ENCODE measurements around the gene MYF5.

Gene MYF5

GRCh38 chr12:80707830-80708258, 8.9 kb upstream of the MYF5 start:
- DNase-seq (ENCODE audit: low read depth in 2 of 2): no peak

DNA sequence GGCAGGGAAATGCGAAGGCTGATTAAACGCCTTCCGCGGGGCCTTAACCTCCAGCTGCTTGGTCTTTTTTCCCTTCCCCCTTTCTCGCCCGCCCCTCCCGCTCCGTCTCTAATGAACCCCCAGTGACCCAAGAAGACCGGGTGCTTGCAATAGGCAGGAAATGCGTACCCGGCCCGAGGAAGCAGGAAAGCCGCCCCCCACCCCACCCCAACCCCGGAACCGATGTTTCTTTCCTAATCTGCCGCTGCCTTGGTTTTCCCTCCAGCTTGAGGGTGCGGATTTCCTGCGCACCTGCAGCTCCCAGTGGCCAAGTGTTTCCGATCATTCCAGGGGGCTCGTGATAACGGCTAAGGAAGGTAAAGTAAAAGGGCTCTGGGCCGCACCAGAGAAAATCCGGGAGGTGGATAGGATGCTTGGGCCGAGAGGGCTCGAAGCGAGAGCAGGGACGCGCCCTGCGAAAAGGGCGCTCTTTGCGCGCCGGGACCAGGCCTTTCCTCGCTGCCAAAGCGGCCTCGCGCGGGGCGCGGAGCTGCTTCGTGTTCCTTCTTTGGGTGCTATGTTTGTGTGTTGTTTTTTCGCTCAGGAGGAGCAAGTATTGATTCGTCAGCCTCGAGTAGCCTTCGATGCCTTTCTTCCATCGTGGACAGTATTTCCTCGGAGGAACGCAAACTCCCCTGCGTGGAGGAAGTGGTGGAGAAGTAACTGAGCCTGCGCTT, 8.3 kb upstream of the MYF5 start:
- DNase-seq (ENCODE audit: low read depth in 2 of 2): no peak

- DNase-seq (ENCODE audit: low read depth in 2 of 2): no peak
Measured at GRCh38 chr12:80708975-80709328, 7.8 kb upstream of the MYF5 start.

GRCh38 chr12:80709811-80710726, 6.6 kb upstream of the MYF5 start:
- no peak for DNase-seq (ENCODE audit: low read depth in 2 of 2)

GRCh38 chr12:80710727-80711449, 5.8 kb upstream of the MYF5 start:
- DNase-seq (ENCODE audit: low read depth in 2 of 2): no peak

DNA sequence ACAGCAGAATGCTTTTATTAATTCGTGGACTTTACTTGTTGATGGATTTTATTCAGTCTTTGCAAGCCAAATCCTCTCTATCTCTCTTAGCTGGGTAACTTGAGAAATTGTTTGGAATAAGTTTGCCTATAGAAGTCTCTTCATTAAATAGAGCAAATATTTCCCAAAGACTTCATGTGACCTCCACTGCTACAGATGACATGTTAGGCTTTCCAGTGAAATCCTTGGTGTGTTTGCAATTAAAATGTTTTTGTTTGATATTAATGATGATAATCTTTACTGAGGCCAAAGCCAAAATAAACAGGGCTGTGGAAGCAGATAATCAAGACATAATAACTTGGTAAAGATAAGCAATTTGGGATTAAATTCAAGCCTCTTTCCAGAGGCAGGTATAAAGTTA, 4.8 kb upstream of the MYF5 start:
- DNase-seq (ENCODE audit: low read depth in 2 of 2): no peak

- DNase-seq (ENCODE audit: low read depth in 2 of 2): no peak
Measured at GRCh38 chr12:80712866-80713265, 3.8 kb upstream of the MYF5 start.

DNA sequence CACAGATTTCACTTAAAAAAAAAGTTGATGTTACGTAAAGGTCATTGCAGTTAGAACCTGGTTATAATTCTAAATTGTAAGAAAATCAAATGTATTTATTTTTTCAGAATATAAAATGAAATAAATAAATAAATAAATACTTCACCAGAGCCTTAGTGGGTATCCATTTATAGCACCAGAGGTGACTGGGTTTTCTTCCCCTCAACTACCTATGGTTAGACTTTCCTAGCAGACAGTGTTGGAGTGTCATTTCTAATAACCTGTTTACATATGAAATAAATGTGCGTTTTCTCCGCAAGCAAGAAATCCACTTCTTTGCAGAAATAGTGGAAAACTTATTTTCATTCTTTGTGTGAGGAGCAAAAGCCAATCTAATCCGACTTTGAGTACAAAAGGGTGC, 3.3 kb upstream of the MYF5 start:
- DNase-seq (ENCODE audit: low read depth in 2 of 2): no peak

- no peak for DNase-seq (ENCODE audit: low read depth in 2 of 2)
Measured at GRCh38 chr12:80714055-80714454, 2.7 kb upstream of the MYF5 start.

DNA sequence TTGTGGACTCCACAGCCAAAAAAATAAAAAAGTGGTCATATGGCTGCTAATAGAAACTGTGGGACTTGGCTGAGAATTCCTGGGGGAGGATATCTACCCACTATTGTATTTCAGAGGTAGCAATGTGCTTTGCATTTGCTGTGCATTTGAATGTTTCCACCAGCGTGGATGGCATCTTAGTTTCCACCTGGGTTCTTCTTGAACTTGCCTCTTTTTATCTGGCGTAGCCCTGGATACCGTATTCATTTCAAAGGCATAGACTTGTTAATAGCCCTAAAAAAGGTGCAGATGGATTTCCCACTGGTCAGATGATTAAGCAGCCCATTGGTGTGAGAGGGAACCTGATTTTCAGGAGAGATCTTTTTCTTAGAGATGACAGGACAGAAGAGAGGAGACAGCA, 1.9 kb upstream of the MYF5 start:
- no peak for DNase-seq (ENCODE audit: low read depth in 2 of 2)

DNA sequence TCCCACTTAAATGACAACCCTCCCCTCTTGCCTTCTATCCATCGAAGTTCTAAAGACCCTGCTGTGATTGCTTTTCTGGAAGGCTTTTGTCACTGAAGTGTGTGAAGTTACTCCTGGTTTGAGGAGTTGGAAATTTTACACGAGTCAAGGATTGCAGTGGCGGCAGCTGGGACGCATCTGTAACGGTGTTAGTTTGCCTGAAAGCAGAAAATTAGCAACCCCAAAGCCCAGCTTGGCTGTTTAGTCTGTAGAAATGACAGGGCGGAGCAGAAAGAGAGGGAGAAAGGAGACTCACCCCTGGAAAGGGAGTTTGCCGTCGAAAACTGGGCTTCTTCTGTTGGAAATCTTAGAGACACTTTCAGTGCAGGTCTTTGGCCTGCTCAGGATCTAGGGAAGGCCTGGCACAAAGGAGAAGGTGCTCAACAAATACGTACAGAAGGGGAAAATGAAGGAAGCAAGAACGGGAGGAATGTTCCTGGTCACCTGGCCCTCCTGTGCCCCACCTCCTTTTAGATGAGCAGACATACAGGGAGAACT, 931 bp upstream of the MYF5 start:
- DNase-seq (ENCODE audit: low read depth in 2 of 2): no peak

- DNase-seq (ENCODE audit: low read depth in 2 of 2): no peak
Measured at GRCh38 chr12:80717856-80718255, 1.1 kb downstream of the MYF5 start.

DNA sequence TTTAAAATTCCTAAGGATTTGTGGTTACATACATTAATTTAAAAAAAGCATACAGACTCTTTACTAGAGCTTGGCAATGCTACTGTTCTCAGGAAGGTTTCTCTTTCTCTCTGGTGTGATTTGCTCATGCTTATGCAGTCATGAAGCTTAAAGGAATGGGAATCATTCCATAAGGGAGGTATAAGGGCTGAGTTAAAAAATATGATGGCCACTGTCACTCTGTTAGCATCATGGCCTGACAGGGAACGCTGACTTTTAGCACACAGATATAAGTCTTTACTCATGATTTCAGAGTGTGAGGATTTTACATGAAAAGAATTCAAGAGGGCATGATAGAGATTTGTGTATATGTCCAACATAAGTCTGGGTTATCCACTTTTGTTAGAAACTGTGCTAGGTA, 3.8 kb downstream of the MYF5 start:
- DNase-seq (ENCODE audit: low read depth in 2 of 2): no peak

DNA sequence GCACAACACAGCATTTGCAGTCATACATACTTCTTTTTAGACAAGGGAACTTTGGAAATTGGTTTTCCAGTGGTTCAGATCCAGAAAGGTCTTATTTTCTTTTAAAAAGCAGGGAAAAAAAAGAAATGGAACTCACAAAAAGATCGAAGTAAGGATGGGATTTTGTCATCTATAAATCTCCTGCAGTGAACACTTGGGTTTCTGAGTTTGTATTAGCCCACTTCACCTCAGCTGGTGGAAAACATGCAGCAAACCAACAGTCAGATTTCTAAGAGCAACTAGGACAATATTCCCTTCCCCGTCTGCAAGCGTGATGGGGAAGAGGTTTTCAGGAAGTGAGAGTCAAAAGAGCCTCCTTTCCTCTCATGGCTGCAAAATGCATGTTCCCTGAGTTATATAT, 4.6 kb downstream of the MYF5 start:
- DNase-seq (ENCODE audit: low read depth in 2 of 2): no peak

GRCh38 chr12:80745851-80746505, 29.3 kb downstream of the MYF5 start:
- no peak for DNase-seq (ENCODE audit: low read depth in 2 of 2)

DNA sequence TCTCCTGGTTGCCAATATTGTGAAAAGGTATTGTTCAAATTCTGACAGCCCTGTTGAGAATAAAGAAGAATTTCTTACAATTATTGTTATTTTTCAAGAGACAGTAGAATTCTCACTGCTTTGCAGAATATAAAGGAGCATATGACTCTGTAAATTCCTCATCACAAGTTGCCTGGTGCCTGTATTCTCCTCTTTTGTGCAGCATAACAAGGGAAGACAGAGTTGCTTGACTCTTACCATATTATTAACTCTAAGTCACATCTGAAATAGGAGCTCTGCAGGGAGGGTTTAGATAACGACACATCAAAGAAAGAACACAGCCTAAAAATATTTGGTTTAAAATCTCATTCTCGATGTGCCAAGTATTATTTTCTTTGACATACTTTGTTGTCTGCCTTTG, 31.1 kb downstream of the MYF5 start:
- no peak for DNase-seq (ENCODE audit: low read depth in 2 of 2)

DNA sequence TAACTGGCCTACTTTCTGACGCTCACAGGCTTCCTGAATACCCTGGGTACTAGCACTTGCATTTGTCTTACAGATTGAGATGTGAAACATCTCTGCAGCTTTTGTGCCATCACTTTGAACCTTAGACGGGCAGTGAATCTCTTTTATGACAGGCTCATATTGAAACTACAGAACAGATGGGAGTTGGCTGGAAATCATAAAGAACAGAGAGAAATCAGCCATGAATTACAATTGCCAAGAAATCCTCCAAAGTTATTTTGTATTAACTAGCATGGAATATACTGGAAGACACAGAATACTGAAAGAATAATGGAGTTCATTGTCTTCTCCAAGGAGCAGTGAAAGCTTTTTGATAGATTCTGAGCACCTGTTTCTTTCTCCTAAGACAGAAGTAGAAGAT, 32.7 kb downstream of the MYF5 start:
- DNase-seq (ENCODE audit: low read depth in 2 of 2): no peak

- DNase-seq (ENCODE audit: low read depth in 2 of 2): no peak
Measured at GRCh38 chr12:80752464-80752863, 35.8 kb downstream of the MYF5 start.

DNA sequence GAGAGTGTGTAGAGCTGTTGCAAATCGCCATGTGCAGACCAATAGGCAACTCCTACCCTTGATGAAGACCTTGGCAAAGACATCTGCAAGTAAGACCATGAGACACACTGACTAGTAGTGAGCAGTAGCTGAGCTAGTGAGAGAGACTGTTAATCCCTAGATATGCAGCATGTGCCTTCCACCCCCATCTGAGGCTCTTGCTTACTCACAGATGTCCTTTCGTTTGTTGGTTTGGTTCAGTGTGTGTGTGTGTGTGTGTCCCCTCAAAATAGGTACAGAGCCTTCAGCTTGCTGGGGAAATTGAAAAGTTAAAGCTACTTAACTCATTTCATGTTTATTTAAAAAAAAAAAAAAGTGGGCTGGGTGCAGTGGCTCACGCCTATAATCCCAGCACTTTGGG, 37.6 kb downstream of the MYF5 start:
- no peak for DNase-seq (ENCODE audit: low read depth in 2 of 2)

DNA sequence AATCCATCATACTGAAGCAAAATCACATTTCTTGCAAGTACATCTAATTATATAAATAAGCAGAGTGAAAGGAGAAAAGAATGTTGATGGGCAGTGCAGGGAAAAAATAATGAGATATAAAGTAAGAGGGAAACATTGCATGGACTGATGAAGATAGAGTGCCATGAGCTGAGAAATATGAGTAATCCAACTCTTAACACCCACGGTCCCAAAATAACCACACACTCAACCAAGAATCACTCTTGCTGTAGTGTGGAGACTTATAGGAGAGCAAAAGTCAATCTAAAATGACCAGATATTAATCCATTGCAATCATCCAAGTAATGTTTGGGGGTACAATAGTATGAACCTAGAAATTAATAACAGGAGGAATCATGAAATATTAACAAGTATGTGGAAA, 40.2 kb downstream of the MYF5 start:
- no peak for DNase-seq (ENCODE audit: low read depth in 2 of 2)

DNA sequence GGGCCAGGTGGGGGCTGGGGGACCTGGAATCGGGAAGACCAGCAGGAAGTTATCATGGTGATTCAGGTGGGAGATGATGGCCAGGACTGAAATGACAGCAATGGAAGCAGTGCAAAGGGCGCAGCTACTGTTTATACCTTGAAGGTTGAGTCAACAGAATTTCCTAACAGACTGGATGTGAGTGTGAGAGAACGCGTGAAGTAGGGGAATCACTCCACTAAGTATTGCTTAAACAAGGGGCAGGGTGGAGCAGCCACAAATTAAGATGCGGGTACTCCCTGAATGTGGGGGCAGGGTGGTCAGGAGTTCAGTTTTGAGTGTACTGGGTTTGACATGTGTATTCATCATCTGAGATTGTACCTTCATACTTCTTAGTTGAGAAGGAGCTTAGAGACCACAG, 45.1 kb downstream of the MYF5 start:
- no peak for DNase-seq (ENCODE audit: low read depth in 2 of 2)

DNA sequence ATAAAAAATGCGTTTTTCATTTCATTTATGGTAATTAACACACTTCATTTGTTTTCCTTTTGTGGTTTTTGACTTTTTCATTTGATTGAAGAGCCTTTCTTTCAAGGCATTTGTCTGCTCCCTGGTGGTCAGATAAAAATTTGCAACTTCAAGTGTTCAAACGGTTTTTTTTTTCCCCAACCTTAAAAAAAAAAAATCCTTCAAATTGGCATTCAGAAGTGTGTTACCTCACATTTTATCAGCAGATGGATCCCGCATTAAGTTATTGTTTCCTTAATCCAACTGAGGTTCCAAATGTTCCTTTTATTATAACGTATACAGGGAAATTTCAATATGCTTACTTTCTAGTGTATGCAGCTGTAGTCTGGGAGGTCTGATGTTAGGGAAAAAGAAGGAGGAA, 47.2 kb downstream of the MYF5 start:
- DNase-seq (ENCODE audit: low read depth in 2 of 2): no peak

Measured in stimulated activated CD8-positive, alpha-beta memory T cell treated with anti-CD3 and anti-CD28 coated beads, Interleukin-15, amount 100 ng/mL, for 48 hours (primary cell).